Cerebellar cortex (tissue), 1 donor: ENCODE results near the gene ABRACL.
"Not testable (repeated sequence)": the region's sequence is repeated elsewhere in the genome, so short reads cannot be mapped to it uniquely, and the experiment has no call there.

Source experiments
- DNase-seq: peaks from one replicate; pipeline ENCODE4 v3.0.0-alpha.2; 2015; ENCODE audit warnings: low spot score

The ABRACL gene

GRCh38 chr6:139011980-139012379, 16.6 kb upstream of the ABRACL start:
- DNase-seq, result no peak

DNA sequence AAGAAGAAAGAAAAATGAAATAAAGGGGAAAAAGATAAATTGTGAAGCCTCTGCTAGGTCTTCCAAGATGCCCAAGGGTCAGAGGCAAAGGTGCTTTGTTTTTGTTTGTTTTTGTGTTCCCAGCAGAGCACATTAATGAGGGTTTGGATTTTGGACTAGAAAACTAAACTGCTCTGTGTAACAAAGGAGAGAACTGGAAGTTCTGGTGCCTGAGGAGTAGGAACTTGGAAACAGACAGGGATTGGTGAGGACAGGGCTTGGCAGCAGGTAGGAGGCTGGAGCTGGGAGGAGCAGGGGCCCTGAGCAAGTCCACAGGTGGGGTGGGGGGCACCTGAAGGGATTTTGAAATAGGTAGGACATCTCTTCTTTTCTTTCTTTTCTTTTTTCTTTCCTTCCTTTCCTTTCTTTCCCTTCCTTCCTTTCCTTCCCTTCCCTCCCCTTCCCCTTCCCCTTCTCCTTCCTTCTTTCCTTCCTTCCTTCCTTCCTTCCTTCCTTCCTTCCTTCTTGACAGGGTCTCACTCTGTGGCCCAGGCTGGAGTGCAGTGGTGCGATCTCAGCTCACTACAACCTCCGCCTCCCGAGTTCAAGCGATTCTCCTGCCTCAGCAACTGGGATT, 15.3 kb upstream of the ABRACL start:
- DNase-seq, result no peak

GRCh38 chr6:139014945-139015344, 13.6 kb upstream of the ABRACL start:
- no peak for DNase-seq

GRCh38 chr6:139016337-139017213, 12.0 kb upstream of the ABRACL start:
- no peak for DNase-seq

- DNase-seq, result no peak
Measured at GRCh38 chr6:139017227-139017626, 11.3 kb upstream of the ABRACL start.

GRCh38 chr6:139019722-139020121, 8.8 kb upstream of the ABRACL start:
- no peak for DNase-seq

DNA sequence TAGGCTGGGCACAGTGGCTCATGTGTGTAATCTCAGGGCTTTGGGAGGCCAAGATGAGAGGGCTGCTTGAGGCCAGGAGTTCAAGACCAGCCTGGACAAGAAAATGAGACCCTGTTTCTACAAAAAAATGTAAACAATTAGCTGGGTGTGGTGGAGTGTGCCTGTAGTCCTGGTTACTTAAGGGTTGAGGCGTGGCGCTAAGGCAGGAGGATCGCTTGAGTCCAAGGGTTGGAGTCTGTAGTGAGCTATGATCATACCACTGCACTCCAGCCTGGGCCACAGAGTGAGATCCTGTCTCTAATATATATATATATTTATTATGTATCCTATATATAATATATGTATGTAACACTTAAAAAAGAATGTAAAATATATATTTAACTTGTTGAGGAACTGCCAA, 7.9 kb upstream of the ABRACL start:
- no peak for DNase-seq

DNA sequence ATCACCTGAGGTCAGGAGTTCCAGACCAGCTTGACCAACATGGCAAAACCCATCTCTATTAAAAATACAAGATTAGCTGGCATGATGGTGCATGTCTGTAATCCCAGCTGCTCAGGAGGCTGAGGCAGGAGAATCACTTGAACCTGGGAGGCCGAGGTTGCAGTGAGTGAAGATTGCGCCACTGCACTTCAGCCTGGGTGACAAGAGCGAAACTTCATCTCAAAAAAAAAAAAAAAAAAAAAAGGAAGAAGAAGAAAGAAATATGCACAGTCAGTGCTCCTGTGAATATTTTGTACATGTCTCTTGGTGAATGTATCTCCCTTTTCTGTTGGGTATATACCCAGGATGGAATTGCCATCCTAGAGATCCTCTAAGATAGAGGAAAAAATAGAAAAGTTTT, 3.1 kb upstream of the ABRACL start:
- not testable (repeated sequence) for DNase-seq

DNA sequence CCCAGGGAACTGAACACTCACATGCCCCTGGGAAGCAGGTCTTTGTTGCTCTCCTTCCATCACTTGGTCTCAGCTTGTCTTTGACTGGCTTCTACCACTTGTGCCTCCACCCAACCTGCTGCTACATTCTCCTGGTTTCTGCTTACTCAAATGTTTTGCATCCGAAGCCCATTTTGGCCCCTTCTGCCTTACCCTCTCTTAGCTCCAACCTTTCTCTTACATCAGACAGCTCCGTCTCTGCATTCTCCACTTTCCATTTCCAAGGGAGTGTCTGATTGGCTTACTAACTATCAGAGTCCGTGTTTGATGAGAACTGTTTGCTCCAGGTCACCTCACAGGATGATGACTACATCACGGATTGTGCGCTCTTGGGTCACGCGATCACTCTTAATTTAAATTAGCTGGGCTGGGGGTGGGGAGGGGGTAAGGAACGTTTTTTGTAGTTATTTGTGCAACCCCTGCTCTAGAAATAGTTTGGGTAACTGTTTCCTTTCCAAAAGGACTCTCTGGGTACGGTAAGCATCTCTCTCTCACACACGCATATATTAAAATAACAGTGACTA, 844 bp upstream of the ABRACL start:
- peak; percentile 4 for DNase-seq

- DNase-seq, result no peak
Measured at GRCh38 chr6:139028215-139028657, 309 bp upstream of the ABRACL start.

GRCh38 chr6:139029470-139030227, 1.1 kb downstream of the ABRACL start:
- peak; percentile 11 for DNase-seq

- DNase-seq, result no peak
Measured at GRCh38 chr6:139030228-139030963, 1.9 kb downstream of the ABRACL start.

DNA sequence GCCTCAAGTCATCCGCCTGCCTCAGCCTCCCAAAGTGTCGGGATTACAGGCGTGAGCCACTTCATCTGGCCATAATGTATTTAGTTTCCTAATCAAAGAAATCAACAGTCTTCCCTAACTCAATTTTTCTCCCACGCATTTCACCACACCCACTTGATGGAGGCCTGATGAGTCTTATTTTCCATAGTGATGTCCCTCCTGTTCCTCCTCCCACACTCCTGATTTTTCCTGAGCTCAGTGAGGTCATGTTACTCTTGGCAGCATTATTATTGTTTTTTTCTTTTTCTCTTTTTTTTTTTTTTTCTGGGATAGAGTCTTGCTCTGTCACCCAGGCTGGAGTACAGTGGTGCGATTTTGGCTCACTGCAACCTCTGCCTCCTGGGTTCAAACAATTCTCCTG, 8.9 kb downstream of the ABRACL start:
- no peak for DNase-seq

DNA sequence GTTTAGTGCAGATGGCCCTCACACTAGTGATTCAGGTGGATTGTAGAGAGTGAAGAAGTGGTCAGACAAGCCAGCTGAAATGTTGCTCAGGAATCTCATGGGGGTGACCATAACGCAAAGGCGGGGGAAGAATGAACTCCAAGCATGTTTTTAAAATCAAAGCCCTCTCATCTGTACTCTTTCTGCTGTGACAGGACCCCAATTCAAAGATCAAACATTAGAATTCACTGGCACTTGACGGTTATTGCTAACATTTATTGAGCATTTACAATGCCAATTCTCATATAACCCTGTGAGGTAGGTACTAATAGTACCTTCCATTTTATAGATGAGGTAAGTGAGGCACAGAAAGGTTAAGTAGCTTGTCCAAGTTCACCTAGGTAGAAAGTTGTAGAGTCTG, 15.7 kb downstream of the ABRACL start:
- DNase-seq, result no peak

- no peak for DNase-seq
Measured at GRCh38 chr6:139047677-139048076, 19.1 kb downstream of the ABRACL start.

- DNase-seq, result not testable (repeated sequence)
Measured at GRCh38 chr6:139048912-139049311, 20.4 kb downstream of the ABRACL start.

- not testable (repeated sequence) for DNase-seq
Measured at GRCh38 chr6:139050131-139050769, 21.7 kb downstream of the ABRACL start.

DNA sequence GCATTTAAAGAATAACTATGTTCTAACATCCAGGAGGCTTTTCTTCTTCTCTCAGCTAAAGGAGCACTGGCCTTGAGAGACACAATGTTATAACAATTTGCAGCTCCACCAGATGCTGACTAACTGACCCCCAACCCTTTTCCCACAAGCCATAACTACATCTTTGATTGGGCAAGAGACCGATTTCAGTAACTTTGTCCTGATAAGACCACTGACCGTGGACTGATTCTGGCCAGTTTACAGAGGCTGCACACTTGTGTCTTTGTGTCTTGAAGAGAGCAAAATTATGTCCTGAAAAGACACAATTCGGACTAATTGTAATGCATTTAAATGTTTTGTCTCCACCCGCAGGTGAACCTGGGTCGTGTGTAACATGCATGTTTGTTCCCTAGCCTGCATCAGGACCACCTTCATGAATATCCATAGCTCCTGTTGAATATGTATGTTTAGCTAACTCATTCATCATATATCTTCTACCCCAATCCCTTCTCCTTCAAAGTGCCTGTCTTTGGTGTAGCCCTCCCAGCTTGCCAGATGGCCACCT, 22.3 kb downstream of the ABRACL start:
- DNase-seq, result no peak

- DNase-seq, result no peak
Measured at GRCh38 chr6:139051396-139052060, 23.0 kb downstream of the ABRACL start.

DNA sequence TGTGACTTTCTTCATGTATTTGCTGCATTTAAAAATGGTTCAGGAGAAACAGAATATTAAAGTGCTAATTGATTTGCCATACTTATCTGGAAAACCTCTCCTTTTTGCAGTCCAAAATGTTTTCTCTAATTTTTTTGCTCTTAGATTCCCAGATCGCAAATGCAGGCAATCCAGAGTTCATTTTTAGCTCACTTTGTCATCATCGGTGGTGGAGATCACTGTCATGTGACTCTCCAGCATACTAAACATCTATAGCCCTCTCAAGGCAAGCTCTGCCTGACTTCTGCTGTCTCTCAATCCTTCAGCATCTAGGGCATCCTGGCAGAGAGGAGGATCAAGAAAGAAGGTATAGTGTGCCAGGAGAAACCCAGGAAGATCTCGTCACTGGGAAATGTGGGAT, 24.8 kb downstream of the ABRACL start:
- no peak for DNase-seq
